ENCODE results near the gene RDH5. TPM values are rescaled to one million over a fixed set of nuclear protein-coding genes. Genes with fewer than 3 reads are reported as not detected.

Gene RDH5
- total RNA-seq, 1 donor from 2014 or later: 23.3 TPM

DNA sequence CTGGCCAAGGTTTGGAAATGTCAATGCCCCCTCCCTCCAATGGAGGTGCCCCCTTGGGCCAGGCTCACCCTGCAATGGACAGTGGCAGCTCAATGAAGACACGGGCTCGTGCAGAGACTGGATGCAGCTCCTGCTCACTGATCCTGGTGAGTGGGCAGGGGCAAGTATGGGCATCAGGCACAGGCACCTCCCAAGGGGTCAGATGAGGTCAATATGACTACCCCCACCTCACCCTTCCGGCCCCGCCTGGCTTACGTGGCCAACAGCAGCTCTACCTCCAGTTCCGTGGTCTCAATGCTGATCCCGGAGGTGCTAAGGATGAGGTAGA is 26.0 kb upstream of the RDH5 start:
- ATAC-seq (no peak), DNase-seq (ENCODE audit: low spot score) (peak; percentile 49)
- intact Hi-C loops (cut with DNase I): no loop called here

DNA sequence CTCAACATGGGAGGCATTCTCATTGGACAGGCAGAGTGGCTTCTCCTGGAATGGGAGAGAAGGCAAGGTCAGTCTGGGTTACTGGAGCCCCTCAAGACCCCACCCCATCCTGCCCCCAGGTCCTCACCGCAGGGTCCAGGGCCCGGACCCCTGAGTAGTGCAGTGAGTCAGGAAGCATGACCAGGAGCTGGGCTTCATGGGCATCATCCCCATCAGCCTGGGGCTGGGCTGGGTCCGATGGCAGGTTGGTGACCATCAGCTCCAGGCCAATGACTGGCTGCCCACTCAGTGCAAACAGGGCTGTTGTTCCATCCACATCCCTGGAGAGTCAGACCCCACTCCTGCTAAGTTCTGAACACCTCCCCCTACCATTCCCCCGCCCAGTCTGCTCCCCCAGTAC is 25.5 kb upstream of the RDH5 start:
- ATAC-seq (no peak), DNase-seq (ENCODE audit: low spot score) (peak; percentile 33)
- intact Hi-C loops (cut with DNase I): no loop called here

DNA sequence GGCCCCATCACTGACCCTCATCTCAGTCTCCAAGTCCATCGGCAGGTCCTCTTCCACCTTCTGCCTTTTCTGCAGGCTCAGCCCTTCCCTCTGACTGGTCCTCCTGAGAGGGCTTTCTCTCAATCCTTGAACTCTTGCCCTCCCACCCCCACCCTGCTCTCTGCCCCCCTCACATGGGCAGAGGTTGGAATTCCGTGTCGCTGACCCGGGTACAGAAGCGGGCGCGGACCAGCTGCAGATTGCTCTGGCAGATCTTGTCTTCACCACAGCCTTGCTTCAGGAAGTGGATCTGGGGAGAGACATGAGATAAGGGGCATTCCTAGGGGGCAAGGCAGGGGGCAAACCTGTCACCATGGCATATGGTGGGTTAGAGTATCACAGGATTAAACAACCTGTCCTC is 24.8 kb upstream of the RDH5 start:
- DNase-seq (ENCODE audit: low spot score): peak; percentile 48
- no peak for ATAC-seq
- intact Hi-C loops (cut with DNase I): no loop called here

DNA sequence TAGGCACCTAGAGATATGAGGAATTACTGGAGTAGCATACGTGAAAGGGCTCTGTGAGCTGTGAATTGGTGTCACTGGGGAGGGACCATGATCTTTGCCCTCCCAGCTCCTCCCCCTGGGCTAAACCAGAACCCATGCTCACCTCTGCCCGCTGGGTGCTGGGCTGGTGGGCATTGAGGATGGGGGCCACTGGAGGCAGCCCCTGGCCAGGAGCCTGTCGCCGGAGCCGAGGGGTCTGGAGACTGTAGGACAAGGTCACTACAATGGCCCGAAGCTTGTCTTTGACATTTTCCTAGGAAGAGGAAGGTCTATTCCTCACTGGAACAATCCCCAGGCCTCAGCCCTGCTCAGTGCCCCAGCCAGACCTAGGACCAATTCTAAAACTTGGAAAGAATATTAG is 24.1 kb upstream of the RDH5 start:
- ATAC-seq (no peak), DNase-seq (ENCODE audit: low spot score) (peak; percentile 28)
- intact Hi-C loops (cut with DNase I): no loop called here

DNA sequence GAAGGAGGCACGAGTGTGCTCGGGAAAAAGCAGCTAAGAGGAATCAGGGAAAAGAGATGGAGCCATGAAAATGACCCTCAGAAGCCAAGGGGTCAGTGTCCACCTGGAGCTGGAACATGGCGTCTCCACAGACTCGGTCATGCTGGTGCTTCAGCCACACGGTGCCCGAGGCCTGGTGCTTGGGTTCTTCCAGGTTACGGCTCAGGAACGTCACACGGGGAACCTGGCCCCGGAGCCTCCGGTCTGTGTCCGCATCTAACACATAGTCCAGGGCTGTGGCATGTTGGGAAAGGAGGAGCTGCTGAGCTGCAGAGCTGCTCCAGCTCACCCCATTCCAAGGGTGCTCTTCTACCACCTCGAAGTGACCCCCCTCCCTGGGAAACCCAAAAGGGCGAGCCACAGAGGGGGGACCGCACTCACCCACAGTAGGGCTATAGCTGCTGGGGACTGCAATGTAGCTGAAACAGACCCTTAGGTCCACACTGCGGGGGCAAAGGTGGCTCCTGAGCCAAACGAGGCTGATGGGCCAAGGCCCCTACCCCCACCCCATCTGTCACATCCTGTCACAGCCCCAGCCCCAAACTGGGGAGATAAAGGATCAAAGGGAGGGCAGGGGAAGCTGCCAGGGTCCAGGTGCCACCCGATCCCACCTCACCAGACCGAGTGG is 23.3 kb upstream of the RDH5 start:
- intact Hi-C loops (cut with DNase I): no loop called here
- no peak for ATAC-seq
- peak; percentile 49 for DNase-seq (ENCODE audit: low spot score)

DNA sequence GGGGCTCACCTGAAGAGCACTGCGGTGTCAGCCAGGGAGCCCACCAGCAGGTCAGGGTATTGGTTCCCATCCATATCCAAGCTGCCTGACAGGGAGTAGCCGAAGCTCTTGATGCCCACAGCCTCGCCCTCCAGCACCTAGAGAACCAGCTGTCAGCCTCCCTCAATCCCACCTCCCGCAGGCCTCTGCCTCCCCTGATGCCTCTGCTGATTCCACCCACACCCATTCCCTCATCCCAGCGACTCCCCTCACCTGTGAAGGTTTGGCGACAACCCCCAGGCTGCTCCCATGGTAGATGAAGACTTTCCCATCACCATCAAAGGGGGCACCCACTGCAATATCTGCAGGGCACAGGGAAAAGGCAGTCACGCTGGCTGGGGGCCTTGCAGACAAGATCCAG is 22.5 kb upstream of the RDH5 start:
- peak; percentile 26 for DNase-seq (ENCODE audit: low spot score)
- no peak for ATAC-seq
- intact Hi-C loops (cut with DNase I): no loop called here

DNA sequence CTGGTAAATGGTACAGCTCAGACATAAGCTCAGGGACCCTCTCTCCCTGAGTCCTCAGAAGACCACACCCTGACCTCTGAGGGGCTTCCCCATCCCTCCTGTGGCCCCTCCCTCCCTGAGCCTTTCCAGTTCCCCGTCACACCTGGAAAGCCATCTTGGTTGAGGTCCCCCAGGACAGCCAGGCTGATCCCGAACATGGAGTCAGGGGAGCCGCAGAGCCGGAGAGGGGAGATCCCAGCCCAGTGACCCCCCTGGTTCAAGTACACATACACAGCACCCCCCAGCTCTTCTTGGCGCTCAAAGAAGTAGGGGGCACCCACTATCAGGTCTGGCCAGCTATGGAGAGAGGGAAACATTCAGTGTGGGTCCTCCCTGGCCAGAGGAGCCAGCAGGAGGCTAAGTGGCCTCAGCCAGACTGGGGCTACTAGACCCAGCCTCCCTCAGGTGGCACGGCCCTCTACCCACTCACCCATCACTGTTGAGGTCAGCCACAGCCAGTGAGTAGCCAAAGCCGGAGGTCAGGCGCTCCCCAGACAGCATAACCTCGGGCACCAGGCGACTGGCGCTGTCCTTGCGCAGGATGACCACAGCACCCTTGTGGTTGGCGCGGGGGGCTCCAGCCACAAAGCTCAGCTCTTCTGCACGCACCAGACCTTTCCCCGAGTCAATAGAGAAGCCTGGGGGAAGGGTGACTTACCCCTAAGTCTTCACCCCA is 21.8 kb upstream of the RDH5 start:
- intact Hi-C loops (cut with DNase I): no loop called here
- DNase-seq (ENCODE audit: low spot score): peak; percentile 51

DNA sequence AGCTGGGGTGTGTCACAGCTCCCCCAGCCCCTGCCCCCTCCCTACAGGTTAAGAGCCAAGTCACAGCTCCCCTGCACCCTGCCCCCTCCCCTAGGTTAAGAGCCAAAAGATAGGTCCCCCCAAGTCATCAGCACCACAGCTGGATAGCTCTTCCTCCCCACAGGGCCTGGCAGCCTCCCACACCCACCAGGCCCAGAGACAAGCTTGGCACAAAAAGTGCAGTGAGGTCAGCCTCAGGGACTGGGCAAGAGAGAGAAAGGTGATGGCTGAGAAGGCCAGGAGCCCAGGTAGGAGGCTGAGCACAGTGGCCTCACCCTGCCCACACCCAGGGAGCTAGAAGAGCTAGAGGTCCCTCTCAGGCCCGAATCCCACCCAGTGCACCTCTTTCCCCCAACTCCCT is 21.2 kb upstream of the RDH5 start:
- peak; percentile 43 for DNase-seq (ENCODE audit: low spot score)
- intact Hi-C loops (cut with DNase I): no loop called here
- ATAC-seq: no peak

More for the DNA sequence above, 21.8 kb upstream of the RDH5 start:
- ATAC-seq: no peak

DNA sequence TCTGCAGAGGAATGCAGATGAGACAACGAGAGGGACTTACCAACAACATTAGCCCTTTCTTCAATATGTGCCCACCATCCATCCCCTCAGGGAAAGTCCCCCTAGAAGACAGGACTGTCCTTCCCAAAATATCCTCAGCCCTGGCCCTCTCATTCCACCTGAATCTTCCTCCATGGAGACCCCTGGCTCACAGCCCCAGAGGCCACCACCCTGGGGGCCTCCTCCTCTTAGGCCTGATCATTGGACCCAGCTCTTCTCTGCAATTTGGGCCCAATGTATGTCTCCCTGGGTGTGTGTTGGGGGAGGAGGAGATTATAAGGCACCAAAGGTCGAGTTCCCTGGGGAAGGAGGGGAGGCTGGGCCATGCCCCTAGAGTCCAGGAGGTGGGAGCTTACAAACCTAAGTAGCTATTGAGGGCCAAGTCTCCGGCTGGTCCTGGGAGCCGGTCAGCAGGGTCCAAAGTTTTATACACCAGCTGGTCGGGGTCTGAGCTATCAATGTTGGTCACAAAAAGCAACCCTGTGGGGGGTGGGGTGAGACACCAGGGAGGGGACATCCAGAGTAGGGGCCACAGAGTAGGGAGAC is 20.6 kb upstream of the RDH5 start:
- peak; percentile 42 for DNase-seq (ENCODE audit: low spot score)
- intact Hi-C loops (cut with DNase I): no loop called here
- no peak for ATAC-seq

DNA sequence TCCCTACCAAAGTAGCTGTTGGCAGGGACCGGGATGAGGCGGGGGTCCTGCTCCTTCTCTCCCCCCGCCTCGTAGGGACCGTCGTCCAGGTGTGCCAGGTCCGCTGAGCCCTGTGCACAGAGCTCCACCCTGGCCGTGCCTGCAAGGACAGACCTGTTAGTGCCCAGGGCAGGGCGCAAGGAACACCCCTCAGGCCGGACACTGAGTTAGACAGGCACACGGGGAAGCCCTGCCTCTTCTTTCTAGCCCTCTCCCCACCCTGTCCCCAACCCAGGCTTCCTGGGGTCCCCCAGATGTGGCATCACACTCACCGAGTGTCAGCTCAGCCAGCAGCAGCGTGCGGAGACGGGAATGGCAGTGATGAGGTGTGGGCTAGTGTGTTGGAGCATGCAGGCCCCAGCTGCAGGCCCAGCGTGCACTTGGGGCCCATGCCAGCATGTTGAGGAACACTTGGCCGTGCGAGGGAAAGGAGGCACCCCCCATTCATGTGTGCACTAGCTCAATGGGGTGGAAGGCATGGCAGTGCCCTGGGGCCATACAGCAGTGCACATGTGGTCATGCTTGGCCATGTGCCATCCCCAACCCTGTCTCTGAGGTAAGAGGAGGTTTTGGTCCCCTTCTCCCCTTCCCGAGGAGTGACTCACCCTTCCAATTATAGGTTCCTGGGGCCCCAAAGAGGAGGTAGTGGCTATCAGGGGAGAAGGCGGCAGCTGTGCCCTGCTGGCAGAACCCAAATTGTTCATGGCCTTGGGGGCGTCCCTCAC is 19.8 kb upstream of the RDH5 start:
- no peak for ATAC-seq
- no peak for DNase-seq (ENCODE audit: low spot score)
- intact Hi-C loops (cut with DNase I): no loop called here

DNA sequence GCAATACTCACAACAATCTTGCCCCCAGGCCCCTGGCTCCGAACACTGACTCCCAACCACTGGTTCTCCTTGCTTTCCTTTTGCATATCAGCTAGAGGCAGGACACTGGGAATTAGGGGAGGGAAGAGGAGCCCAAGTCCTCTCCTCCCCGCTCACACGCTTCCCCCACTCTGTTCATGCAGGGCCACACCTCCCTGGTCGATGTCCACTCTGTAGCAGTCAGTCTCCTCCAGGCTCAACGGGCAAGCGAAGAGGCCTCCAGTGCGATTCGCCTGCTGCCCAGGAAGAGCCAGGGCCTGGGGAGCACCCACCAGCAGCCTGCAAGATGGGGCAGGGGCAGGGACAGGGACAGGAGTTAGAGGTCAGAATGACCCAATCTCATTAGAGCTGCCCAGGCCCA is 17.3 kb upstream of the RDH5 start:
- intact Hi-C loops (cut with DNase I): no loop called here
- no peak for ATAC-seq
- no peak for DNase-seq (ENCODE audit: low spot score)

DNA sequence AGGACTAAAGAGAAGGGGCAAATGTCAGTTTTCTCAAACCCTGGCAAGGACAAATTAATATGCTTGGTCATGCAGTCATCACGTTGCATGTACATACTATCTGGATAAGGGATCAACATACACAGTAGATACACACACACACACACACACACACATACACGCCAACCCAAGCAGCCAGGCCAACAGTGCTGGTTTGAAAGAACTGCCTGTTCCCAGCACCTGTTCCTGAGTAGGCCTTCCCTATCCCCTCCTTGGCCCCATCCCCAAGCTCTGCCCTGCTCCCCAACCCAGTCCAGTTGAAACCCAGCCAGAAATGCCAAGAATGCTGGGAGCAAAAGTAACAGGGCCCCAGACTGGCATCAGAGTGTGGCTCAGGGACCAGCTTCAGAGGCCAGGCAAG is 16.9 kb upstream of the RDH5 start:
- DNase-seq (ENCODE audit: low spot score) (no peak), ATAC-seq (peak; percentile 33)
- intact Hi-C loops (cut with DNase I): no loop called here

DNA sequence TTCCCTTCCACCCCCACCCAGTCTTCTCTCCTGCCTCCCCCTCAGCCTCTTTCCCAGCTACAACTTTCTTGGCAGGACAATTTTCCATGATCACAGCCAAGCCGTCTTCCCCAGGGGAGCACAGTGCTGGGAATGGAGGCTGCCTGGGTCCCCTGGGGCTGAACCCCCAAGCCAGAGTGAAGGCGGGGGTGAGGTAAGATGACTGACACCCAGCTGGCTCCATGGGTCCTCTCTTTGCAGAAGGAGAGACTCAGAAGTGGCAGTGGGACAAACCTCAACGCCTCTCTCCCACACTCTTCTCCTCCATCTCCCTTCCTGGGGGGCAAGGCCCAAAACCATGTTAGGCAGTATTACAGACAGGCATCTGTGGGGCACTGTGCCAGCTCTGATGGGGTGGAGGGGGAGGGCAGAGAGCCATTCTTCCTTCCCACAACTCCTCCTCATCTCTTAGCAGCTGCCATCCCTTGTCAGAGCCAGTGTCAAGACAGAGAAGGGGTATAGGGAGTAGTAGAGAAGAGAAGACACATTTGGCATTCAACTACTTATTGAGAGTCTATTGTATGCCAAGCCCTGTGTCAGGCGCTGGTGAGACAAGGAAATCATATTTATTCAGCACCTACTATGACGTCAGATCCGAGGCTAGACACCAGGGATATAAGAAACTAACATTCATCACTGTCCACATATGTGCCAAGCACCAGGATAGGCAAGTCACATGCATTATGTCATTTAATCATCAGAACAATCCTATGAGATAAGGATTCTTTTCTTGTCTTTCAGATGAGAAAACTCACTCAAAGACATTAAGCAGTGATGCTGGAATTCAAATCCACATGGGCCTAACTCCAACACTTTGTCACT is 16.1 kb upstream of the RDH5 start:
- DNase-seq (ENCODE audit: low spot score) (no peak), ATAC-seq (peak; percentile 3)
- intact Hi-C loops (cut with DNase I): no loop called here

DNA sequence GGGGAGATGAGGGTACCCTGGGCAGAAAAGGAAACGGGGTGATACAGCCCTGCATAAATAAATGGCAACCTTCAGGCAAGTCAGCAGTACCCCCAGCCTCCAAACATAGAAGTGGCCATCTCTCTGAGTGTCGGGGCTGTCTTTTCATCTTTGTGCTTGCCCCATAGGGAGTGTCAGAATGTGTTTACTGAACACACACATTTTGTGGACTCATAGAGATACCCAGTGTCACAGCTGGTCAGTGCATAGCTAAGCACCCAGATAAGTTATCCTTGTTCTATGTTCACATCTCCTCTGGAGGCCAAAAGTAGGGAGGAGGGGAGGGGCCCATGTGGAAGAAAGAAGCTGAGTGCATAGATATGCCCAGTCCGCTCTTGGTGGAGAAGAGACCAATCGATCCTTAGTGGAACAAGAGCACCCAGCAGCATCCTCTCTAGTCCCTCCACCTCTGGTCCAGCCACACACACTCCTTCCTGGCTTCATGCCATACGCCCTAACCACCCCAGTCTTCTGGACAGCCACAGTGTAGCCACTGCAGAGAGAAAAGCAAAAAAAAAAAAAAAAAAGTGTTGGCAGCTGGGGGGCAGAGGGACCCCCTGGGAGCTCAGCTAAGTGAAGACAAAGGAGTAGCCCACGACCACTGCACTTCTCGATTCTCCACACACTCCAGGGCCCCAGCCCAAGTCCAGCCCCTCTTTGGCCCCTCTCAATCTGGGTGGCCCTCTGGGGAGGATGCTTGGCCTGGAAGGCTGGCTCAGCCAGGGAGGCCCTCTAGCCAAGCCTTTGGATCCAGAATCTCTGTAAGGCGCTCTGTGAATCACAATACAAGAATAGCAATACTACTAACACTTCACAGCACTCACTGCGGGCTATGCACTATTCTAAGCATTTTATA is 15.1 kb upstream of the RDH5 start:
- intact Hi-C loops (cut with DNase I): no loop called here
- ATAC-seq: no peak
- no peak for DNase-seq (ENCODE audit: low spot score)

DNA sequence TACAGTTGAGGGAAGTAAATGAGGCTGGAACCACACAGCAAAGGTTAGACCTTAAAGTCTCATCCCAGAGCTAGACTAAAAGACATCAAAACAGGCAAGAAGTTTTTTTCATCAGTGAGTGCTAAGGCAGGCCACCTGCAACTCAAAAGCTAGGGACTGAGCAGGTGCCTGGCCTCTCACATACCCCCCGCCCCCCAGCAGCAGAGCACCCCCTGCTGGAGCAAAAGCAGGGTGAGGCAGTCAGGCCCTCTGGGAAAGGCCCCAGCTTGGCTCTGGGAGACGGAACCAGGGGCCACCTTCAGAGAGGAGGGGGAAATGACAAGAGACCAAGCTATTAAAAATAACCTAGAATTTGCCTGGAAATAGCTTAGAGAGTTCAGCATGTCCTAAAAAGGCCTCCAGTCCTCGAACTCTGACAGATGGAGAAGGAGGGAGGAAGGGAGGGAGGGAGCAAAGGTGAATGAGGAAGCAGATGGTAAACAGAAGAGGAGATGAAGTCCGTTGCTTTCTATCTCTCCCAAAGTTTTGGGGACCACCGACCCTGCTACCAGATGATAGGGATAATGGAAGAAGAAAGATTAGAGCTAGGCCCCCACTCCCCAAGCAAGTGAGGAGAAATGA is 14.3 kb upstream of the RDH5 start:
- intact Hi-C loops (cut with DNase I): no loop called here
- no peak for DNase-seq (ENCODE audit: low spot score)
- ATAC-seq: no peak

DNA sequence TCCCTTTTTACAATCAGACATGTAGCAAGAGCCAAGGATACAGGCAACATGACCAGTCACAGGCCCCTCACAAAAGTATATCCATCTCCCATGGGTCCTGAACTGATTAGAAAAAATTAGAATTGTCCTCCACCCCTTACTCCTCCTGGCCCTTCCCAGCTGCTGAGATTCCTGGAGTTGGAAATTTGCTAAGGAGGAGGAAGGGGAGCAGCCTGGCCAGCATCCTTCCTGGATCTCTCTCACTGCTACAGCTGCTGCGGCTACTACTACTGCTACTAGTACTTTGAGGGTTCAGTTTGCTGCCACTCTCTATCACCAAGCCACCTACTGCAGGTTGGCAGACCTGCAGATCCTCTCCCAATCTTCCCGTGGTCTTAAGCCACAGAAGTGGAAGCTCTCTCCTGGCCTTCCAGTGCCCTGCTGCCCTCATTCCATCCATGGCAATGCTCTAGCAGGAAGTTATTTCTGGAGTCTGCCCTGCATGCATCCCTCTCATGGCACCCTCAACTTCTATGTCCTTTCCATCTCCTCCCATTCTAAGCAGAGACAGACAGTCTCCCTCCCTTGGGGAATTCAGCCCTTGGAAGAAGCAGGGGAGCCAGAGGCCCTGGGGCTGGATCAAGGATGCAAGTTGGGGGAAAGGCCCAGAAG is 13.5 kb upstream of the RDH5 start:
- no peak for ATAC-seq
- no peak for DNase-seq (ENCODE audit: low spot score)
- intact Hi-C loops (cut with DNase I): no loop called here

DNA sequence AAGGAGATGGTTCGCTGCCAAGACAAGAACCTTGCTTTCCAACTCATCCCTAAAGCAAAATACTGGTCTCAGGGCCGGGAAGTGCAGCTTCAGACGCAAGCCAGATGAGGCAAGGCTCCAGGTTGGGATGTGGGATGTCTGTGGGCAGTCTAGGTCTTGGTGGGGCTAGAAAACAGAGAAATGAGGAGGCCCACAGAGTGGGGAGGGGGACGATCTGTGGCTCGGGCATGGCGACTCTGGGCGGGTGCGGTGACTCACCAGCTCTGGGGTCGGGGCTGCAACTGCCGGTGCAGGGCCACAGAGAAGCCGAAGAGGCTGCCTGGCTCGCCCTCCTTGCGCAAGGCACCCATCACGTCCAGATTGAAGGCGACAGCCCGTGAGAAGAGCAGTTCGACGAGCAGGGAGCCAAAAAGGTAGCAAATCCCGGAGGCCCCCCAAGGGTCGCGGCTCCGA is 12.9 kb upstream of the RDH5 start:
- intact Hi-C loops (cut with DNase I): no loop called here
- DNase-seq (ENCODE audit: low spot score): no peak
- no peak for ATAC-seq

All from sciatic nerve (tissue), 2 donors.